Right lobe of liver (tissue), 6 donors: ENCODE measurements around the gene KMT2C. TPM values are rescaled to one million over a fixed set of nuclear protein-coding genes. Genes with fewer than 3 reads are reported as not detected.

Experiments used
- ATAC-seq, 4 donors: fragments of 200-7000 bp; cut with Tn5 transposase; one replicate each; pipeline ENCODE4 v1.9.1; 2020; ENCODE audit warnings: mild to moderate bottlenecking in 4 of 4, moderate library complexity in 4 of 4
- DNase-seq, 3 donors: peaks; one replicate each; pipeline ENCODE4 v3.0.0-alpha.2; 2020
- H3K27ac ChIP-seq, 3 donors: fragments of 200-600 bp; one replicate each; pipeline ENCODE4 v1.8.0; 2022
- H3K27me3 ChIP-seq, 2 donors: fragments of 200-600 bp; one replicate each; pipeline ENCODE4 v1.8.0; 2022
- H3K36me3 ChIP-seq, 4 donors: fragments of 200-600 bp; sonication (generic) in 1 of 4; one replicate each; pipeline versions ENCODE4 v1.5.1 to v1.8.0; 2017 to 2022; ENCODE audit warnings: control low read depth in 1 of 4
- H3K4me1 ChIP-seq, 4 donors: fragments of 200-600 bp; sonication (generic) in 1 of 4; one replicate each; pipeline versions ENCODE4 v1.5.1 to v1.8.0; 2017 to 2022; ENCODE audit warnings: control low read depth in 1 of 4
- H3K4me3 ChIP-seq, 3 donors: fragments of 200-600 bp; one replicate each; pipeline ENCODE4 v1.8.0; 2022
- H3K9me3 ChIP-seq, 4 donors: fragments of 200-600 bp; sonication (generic) in 1 of 4; one replicate each; pipeline versions ENCODE4 v1.5.1 to v1.8.0; 2017 to 2022; ENCODE audit warnings: control low read depth in 1 of 4
- CTCF ChIP-seq, 4 donors: fragments of 200-600 bp in 3 of 4; fragments of 450-650 bp in 1 of 4; IDR thresholded peaks; one replicate each; pipeline versions ENCODE4 v1.5.1 to v1.8.0; 2016 to 2022; ENCODE audit warnings: antibody characterized with exemption in 4 of 4, mild to moderate bottlenecking in 2 of 4
- POLR2A ChIP-seq: fragments of 450-650 bp; IDR thresholded peaks from one replicate; pipeline ENCODE4 v1.6.1; 2017; ENCODE audit warnings: antibody characterized with exemption, mild to moderate bottlenecking
- WGBS: methylation state at CpG from one replicate; pipeline ENCODE4 v1.1.6; 2018; ENCODE audit warnings: low coverage, low lambda C conversion rate; ENCODE audit not compliant: insufficient coverage; ENCODE audit errors: missing lambda C conversion rate; 5-methylcytosine and 5-hydroxymethylcytosine counted together
- intact Hi-C, 2 donors: fragments of 100-400 bp; cut with DNase I; formaldehyde crosslinking; loops; one replicate each; pipeline versions ENCODE4 v1.11.2 to v1.14.1; 2022
- total RNA-seq, 6 experiments: library from RNA; depleted of rRNA in 2 of 6; stranded (reverse); fragments of >200 nt in 2 of 6; fragmentation: NEBNext Ultra II Directional in 3 of 6; extraction: Animal tissue kit (Norgen Biotek cat#: 25700) in 3 of 6; gene quantifications; one replicate each; pipeline versions ENCODE4 v1.1.0 to v1.2.4, GENCODE V29; 2016 to 2023
- donor health status: DM: no; HTN: yes; CAD: no.
- donor health status: DM: no; HTN: no; CAD: no.
- donor health status: DM: no; HTN: no; CAD: no.
- donor health status: DM: no; HTN: yes; CAD: no.
- donor health status: DM: no; HTN: yes; CAD: no.

KMT2C gene
- total RNA-seq, 6 experiments from 2014 or later, result 20.6 to 32.0 (median 29.9) TPM

- Histone ChIP-seq H3K27ac (no peak overlapping the region), H3K9me3 (no peaks in the 10 kb centered on the region), H3K27me3 (no peaks in the 10 kb centered on the region), H3K36me3 (no peaks in the 10 kb centered on the region), H3K4me3 (no peak overlapping the region), H3K4me1 (peaks cover 0 to 30% (median 5%) of the 10 kb centered on the region in 4 donors)
- no peak for TF ChIP-seq POLR2A
- TF ChIP-seq CTCF (IDR thresholded peaks at IDR 0.05), result no peak
- intact Hi-C loops, result no loop called here
- DNase-seq (no peak), ATAC-seq (peak in 1 of 4 donors; percentile 23)
- WGBS, result 93% methylated on average over 3 of the region's 8 CpGs
Measured at GRCh38 chr7:152367170-152367569, 68.6 kb downstream of the KMT2C start.

GRCh38 chr7:152366662-152367061, 69.1 kb downstream of the KMT2C start:
- H3K4me3 ChIP-seq, result no peak overlapping the region
- H3K27ac ChIP-seq, result no peak overlapping the region
- no peaks in the 10 kb centered on the region for H3K27me3 ChIP-seq
- peaks cover 0 to 30% (median 7%) of the 10 kb centered on the region in 4 donors for H3K4me1 ChIP-seq
- H3K9me3 ChIP-seq, result no peaks in the 10 kb centered on the region
- ATAC-seq (peak in 3 of 4 donors; percentile 46 to 60 (median 57)), DNase-seq (no peak)
- 79% methylated on average over 6 of the region's 32 CpGs for WGBS
- H3K36me3 ChIP-seq, result no peaks in the 10 kb centered on the region
- intact Hi-C loops, result no loop called here
- TF ChIP-seq POLR2A, result no peak
- no peak for TF ChIP-seq CTCF (IDR thresholded peaks at IDR 0.05)

GRCh38 chr7:152365982-152366603, 69.7 kb downstream of the KMT2C start:
- H3K36me3 ChIP-seq, result no peaks in the 10 kb centered on the region
- no peak overlapping the region for H3K4me3 ChIP-seq
- ATAC-seq (no peak), DNase-seq (no peak)
- intact Hi-C loops, result no loop called here
- no peaks in the 10 kb centered on the region for H3K27me3 ChIP-seq
- H3K27ac ChIP-seq, result no peak overlapping the region
- peaks cover 0 to 29% (median 7%) of the 10 kb centered on the region in 4 donors for H3K4me1 ChIP-seq
- WGBS, result 87% methylated on average over 6 of the region's 6 CpGs
- TF ChIP-seq POLR2A, result no peak
- no peak for TF ChIP-seq CTCF (IDR thresholded peaks at IDR 0.05)
- no peaks in the 10 kb centered on the region for H3K9me3 ChIP-seq

- DNase-seq, result no peak
- no peak overlapping the region for H3K27ac ChIP-seq
- H3K4me1 ChIP-seq, result peaks cover 0 to 10% (median 4%) of the 10 kb centered on the region in 4 donors
- no peak for TF ChIP-seq CTCF (IDR thresholded peaks at IDR 0.05)
- no peak for TF ChIP-seq POLR2A
- ATAC-seq, result no peak
- WGBS, result 90% methylated on average over 1 of the region's 1 CpG
- intact Hi-C loops, result no loop called here
- H3K27me3 ChIP-seq, result no peaks in the 10 kb centered on the region
- H3K4me3 ChIP-seq, result no peak overlapping the region
- no peaks in the 10 kb centered on the region for H3K9me3 ChIP-seq
- no peaks in the 10 kb centered on the region for H3K36me3 ChIP-seq
Measured at GRCh38 chr7:152363798-152364197, 72.0 kb downstream of the KMT2C start.
